Esophagus muscularis mucosa (tissue), 4 donors: ENCODE results near the gene MCF2L. TPM values are rescaled to one million over a fixed set of nuclear protein-coding genes. Genes with fewer than 3 reads are reported as not detected.

Experiments
- DNase-seq: peaks from one replicate; pipeline ENCODE4 v3.0.0-alpha.2; 2017; ENCODE audit errors: extremely low spot score
- H3K27ac ChIP-seq, 4 donors: fragments of 200-600 bp; sonication (generic); replicated peaks in 1 of 4; 1 replicate in 3 of 4; 2 replicates in 1 of 4; pipeline ENCODE4 v1.5.1; 2016 to 2019; ENCODE audit warnings: mild to moderate bottlenecking in 1 of 4
- H3K27me3 ChIP-seq, 4 donors: fragments of 200-600 bp; sonication (generic); one replicate each; pipeline versions ENCODE4 v1.5.1 to v1.6.0; 2016 to 2019
- H3K36me3 ChIP-seq, 4 donors: fragments of 200-600 bp; sonication (generic); one replicate each; pipeline ENCODE4 v1.5.1; 2016 to 2019
- H3K4me1 ChIP-seq, 4 donors: fragments of 200-600 bp; sonication (generic); one replicate each; pipeline ENCODE4 v1.5.1; 2016 to 2019
- H3K4me3 ChIP-seq, 4 donors: fragments of 200-600 bp; sonication (generic); 1 replicate in 2 of 4; 2 replicates in 2 of 4; pipeline ENCODE4 v1.5.1; 2016 to 2019; ENCODE audit warnings: mild to moderate bottlenecking in 4 of 4, moderate library complexity in 1 of 4
- H3K9me3 ChIP-seq, 4 donors: fragments of 200-600 bp; sonication (generic); 1 replicate in 3 of 4; 2 replicates in 1 of 4; pipeline ENCODE4 v1.5.1; 2016 to 2019
- CTCF ChIP-seq, 3 experiments: fragments of 200-600 bp in 2 of 3; fragments of 450-650 bp in 1 of 3; sonication (generic) in 2 of 3; IDR thresholded peaks; one replicate each; pipeline ENCODE4 v1.5.1; 2017 to 2019; ENCODE audit warnings: antibody characterized with exemption in 3 of 3, mild to moderate bottlenecking in 2 of 3, moderate library complexity in 1 of 3
- EP300 ChIP-seq: sonication (generic); formaldehyde crosslinking; IDR thresholded peaks from one replicate; pipeline ENCODE4 v1.6.1; 2017; ENCODE audit warnings: antibody characterized with exemption
- POLR2A ChIP-seq: fragments of 450-650 bp; IDR thresholded peaks from one replicate; pipeline ENCODE4 v1.6.1; 2017; ENCODE audit warnings: antibody characterized with exemption, moderate library complexity, mild to moderate bottlenecking, low read depth
- POLR2AphosphoS5 ChIP-seq, 2 donors: sonication (generic); formaldehyde crosslinking; IDR thresholded peaks; one replicate each; pipeline ENCODE4 v1.6.1; 2017; ENCODE audit warnings: antibody characterized with exemption in 2 of 2
- WGBS: methylation state at CpG from one replicate; pipeline ENCODE4 v1.1.5; 2018; 5-methylcytosine and 5-hydroxymethylcytosine counted together
- intact Hi-C: fragments of 100-400 bp; cut with DNase I; formaldehyde crosslinking; loops from one replicate; pipeline ENCODE4 v1.15.1; 2023
- total RNA-seq, 4 donors: library from RNA; depleted of rRNA; stranded (reverse); fragments of >200 nt; gene quantifications; one replicate each; pipeline versions ENCODE4 v1.1.0 to v1.2.1, GENCODE V29; 2016

MCF2L gene
- total RNA-seq, 4 donors from 2014 or later, result 14.5 to 38.6 (median 26.7) TPM

GRCh38 chr13:112962911-112963625 lies 5.9 kb upstream of the MCF2L start:
- peaks cover 0 to 77% (median 0%) of the 10 kb centered on the region in 4 donors for H3K27me3 ChIP-seq
- no peaks in the 10 kb centered on the region for H3K9me3 ChIP-seq
- no peak for DNase-seq
- H3K4me3 ChIP-seq, result no peak overlapping the region
- TF ChIP-seq POLR2AphosphoS5 (IDR thresholded peaks at IDR 0.05) (no peak), EP300 (no peak)
- intact Hi-C loops, result no loop called here
- peaks cover under 1 to 31% (median 10%) of the 10 kb centered on the region in 4 donors for H3K4me1 ChIP-seq
- WGBS, result 81% methylated on average over 14 of the region's 16 CpGs
- H3K36me3 ChIP-seq, result no peaks in the 10 kb centered on the region
- H3K27ac ChIP-seq, result no peak overlapping the region

GRCh38 chr13:112963641-112964040 lies 5.4 kb upstream of the MCF2L start:
- no peak for DNase-seq
- Histone ChIP-seq H3K27me3 (peaks cover 0 to 77% (median 5%) of the 10 kb centered on the region in 4 donors), H3K4me1 (peaks cover 6 to 36% (median 15%) of the 10 kb centered on the region in 4 donors), H3K4me3 (no peak overlapping the region), H3K9me3 (no peaks in the 10 kb centered on the region), H3K36me3 (no peaks in the 10 kb centered on the region), H3K27ac (no peak overlapping the region)
- TF ChIP-seq POLR2A (no peak), CTCF (IDR thresholded peaks at IDR 0.05) (no peak), EP300 (no peak), POLR2AphosphoS5 (IDR thresholded peaks at IDR 0.05) (no peak)
- intact Hi-C loops, result no loop called here
- 95% methylated on average over 3 of the region's 11 CpGs for WGBS

GRCh38 chr13:112964971-112965492 lies 4.0 kb upstream of the MCF2L start:
- peaks cover 17 to 40% (median 22%) of the 10 kb centered on the region in 4 donors for H3K4me1 ChIP-seq
- no peaks in the 10 kb centered on the region for H3K36me3 ChIP-seq
- H3K4me3 ChIP-seq, result no peak overlapping the region
- H3K27me3 ChIP-seq, result peaks cover 0 to 78% (median 7%) of the 10 kb centered on the region in 4 donors
- WGBS, result 31% methylated on average over 10 of the region's 12 CpGs
- H3K9me3 ChIP-seq, result no peaks in the 10 kb centered on the region
- intact Hi-C loops, result no loop called here
- peak overlapping the region in 2 of 4 donors; percentile 43 to 63 for H3K27ac ChIP-seq
- TF ChIP-seq POLR2AphosphoS5 (IDR thresholded peaks at IDR 0.05) (peak; percentile 67 to 78), CTCF (IDR thresholded peaks at IDR 0.05) (no peak)
- no peak for DNase-seq

GRCh38 chr13:112965573-112966115 lies 3.4 kb upstream of the MCF2L start:
- DNase-seq, result no peak
- peaks cover 0 to 78% (median 7%) of the 10 kb centered on the region in 4 donors for H3K27me3 ChIP-seq
- H3K36me3 ChIP-seq, result no peaks in the 10 kb centered on the region
- no peak overlapping the region for H3K4me3 ChIP-seq
- WGBS, result 84% methylated on average over 7 of the region's 16 CpGs
- H3K27ac ChIP-seq, result peak overlapping the region in 2 of 4 donors; percentile 43 to 63
- intact Hi-C loops, result no loop called here
- no peaks in the 10 kb centered on the region for H3K9me3 ChIP-seq
- H3K4me1 ChIP-seq, result peaks cover 17 to 34% (median 20%) of the 10 kb centered on the region in 4 donors
- TF ChIP-seq POLR2A, result no peak
- TF ChIP-seq POLR2AphosphoS5 (IDR thresholded peaks at IDR 0.05), result no peak
- TF ChIP-seq EP300, result no peak
- TF ChIP-seq CTCF (IDR thresholded peaks at IDR 0.05), result no peak

GRCh38 chr13:112966776-112967175 lies 2.2 kb upstream of the MCF2L start:
- Histone ChIP-seq H3K36me3 (no peaks in the 10 kb centered on the region), H3K4me3 (no peak overlapping the region), H3K4me1 (peaks cover 17 to 29% (median 20%) of the 10 kb centered on the region in 4 donors), H3K27ac (no peak overlapping the region), H3K9me3 (no peaks in the 10 kb centered on the region), H3K27me3 (peaks cover 0 to 85% (median 7%) of the 10 kb centered on the region in 4 donors)
- TF ChIP-seq EP300, result no peak
- TF ChIP-seq POLR2AphosphoS5 (IDR thresholded peaks at IDR 0.05), result no peak
- no peak for TF ChIP-seq CTCF (IDR thresholded peaks at IDR 0.05)
- 97% methylated on average over 6 of the region's 6 CpGs for WGBS
- intact Hi-C loops, result no loop called here
- no peak for DNase-seq
